Peyer's patch (tissue), 4 donors: ENCODE measurements around the gene THRAP3. TPM values are rescaled to one million over a fixed set of nuclear protein-coding genes. Genes with fewer than 3 reads are reported as not detected.
A peak's percentile ranks its signal among the peaks of the same experiment; 100 is the strongest.

ENCODE experiments used
- DNase-seq, 3 donors: peaks; one replicate each; pipeline ENCODE4 v3.0.0-alpha.2; 2017 to 2019
- H3K27ac ChIP-seq, 4 donors: fragments of 200-600 bp; sonication (generic); one replicate each; pipeline ENCODE4 v1.5.1; 2016 to 2019
- H3K27me3 ChIP-seq, 2 donors: fragments of 200-600 bp; sonication (generic); one replicate each; pipeline ENCODE4 v1.5.1; 2019
- H3K36me3 ChIP-seq, 3 donors: fragments of 200-600 bp; sonication (generic); one replicate each; pipeline ENCODE4 v1.5.1; 2016 to 2019
- H3K4me1 ChIP-seq, 4 donors: fragments of 200-600 bp; sonication (generic); one replicate each; pipeline ENCODE4 v1.5.1; 2016 to 2019
- H3K4me3 ChIP-seq, 4 donors: fragments of 200-600 bp; sonication (generic); 1 replicate in 3 of 4; 2 replicates in 1 of 4; pipeline ENCODE4 v1.5.1; 2016 to 2019; ENCODE audit warnings: mild to moderate bottlenecking in 1 of 4
- H3K9me3 ChIP-seq, 4 donors: fragments of 200-600 bp; sonication (generic); one replicate each; pipeline ENCODE4 v1.5.1; 2016 to 2019; ENCODE audit warnings: mild to moderate bottlenecking in 1 of 4
- CTCF ChIP-seq, 6 experiments: fragments of 450-650 bp in 4 of 6; fragments of 200-600 bp in 2 of 6; sonication (generic) in 1 of 6; IDR thresholded peaks; one replicate each; pipeline ENCODE4 v1.5.1; 2017 to 2019; ENCODE audit warnings: antibody characterized with exemption in 6 of 6, mild to moderate bottlenecking in 3 of 6, moderate library complexity in 1 of 6
- POLR2A ChIP-seq, 2 donors: fragments of 450-650 bp; IDR thresholded peaks; one replicate each; pipeline ENCODE4 v1.5.1; 2017; ENCODE audit warnings: antibody characterized with exemption in 2 of 2, mild to moderate bottlenecking in 2 of 2, moderate library complexity in 2 of 2
- total RNA-seq, 4 donors: library from RNA; depleted of rRNA; stranded (reverse); fragments of >200 nt; gene quantifications; one replicate each; pipeline ENCODE4 v1.1.0, GENCODE V29; 2016

The THRAP3 gene
- total RNA-seq, 4 donors from 2014 or later: 49.5 to 99.0 (median 64.4) TPM

GRCh38 chr1:36304521-36304920 lies 80.3 kb downstream of the THRAP3 start:
- H3K4me3 ChIP-seq: no peak overlapping the region
- no peaks in the 10 kb centered on the region for H3K27me3 ChIP-seq
- H3K9me3 ChIP-seq: no peaks in the 10 kb centered on the region
- peak in 2 of 3 donors; percentile 32 to 54 for DNase-seq
- peaks cover 0 to 38% (median 0%) of the 10 kb centered on the region in 3 donors for H3K36me3 ChIP-seq
- peak overlapping the region in 2 of 4 donors; percentile 87 to 95 for H3K27ac ChIP-seq
- TF ChIP-seq CTCF (IDR thresholded peaks at IDR 0.05) (no peak), POLR2A (IDR thresholded peaks at IDR 0.05) (no peak)
- H3K4me1 ChIP-seq: peaks cover 5 to 28% (median 7%) of the 10 kb centered on the region in 4 donors

DNA sequence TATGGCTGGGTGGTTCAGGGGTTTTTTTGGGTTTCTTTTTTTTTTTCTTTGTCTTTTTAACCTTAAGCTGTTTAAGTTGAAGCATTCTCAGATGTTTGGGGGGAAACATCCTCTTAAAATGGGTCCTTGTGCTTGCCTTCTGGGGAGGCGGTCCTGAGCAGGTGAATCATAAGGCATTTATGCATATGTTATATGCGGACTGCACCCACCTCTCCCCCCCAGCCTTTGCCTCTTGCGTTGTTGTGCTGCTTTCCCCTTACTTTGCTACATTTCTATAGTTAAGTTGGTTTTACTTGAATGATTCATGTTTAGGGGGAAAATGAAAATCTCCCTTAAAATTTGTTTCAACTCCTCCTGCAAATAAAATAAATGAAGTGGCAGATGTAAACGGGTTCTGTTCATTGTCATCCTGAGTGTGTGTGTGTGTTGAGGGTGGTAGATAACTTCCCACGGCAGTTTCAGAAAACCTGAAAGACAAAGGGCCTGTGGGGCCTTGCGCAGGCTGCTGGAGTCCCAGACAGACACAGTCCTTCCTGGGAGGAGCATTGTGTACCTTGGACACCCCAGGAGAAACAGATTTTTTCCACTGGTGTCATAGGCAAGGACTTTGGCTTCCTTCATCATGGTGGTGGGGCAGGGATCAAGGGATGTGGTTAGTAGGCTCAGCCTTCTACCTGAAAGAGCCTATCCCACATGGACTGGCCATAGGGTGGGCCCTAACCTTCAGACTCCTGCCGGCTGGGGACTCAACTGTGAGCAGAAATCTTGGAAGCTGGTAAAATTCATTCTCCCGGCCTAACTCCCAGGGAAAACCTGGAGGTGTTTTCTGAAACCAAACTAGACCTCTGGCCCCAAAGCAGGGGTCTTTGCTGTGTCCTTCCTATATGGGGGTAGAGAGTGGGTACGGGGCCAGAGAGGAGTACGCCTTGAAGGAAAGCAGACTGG lies 81.0 kb downstream of the THRAP3 start:
- peak overlapping the region; percentile 85 to 95 (median 90) for H3K27ac ChIP-seq

DNA sequence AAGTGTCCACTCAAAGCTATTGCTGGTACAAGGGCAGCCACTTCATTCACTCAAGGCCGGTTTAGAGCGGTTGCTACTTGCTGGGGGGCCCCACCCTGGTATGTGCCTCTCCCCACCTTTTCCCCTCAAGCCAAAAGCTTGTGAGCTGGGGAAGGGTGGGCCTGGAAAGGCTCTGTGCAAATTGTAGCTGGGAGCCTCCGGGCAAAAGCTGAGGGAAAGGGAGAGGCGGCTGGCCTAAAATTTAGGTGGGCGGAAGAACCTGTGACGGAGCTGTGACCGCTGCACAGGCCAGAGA lies 81.6 kb downstream of the THRAP3 start:
- Histone ChIP-seq H3K4me1 (peaks cover 5 to 24% (median 7%) of the 10 kb centered on the region in 4 donors), H3K27me3 (no peaks in the 10 kb centered on the region), H3K9me3 (no peaks in the 10 kb centered on the region), H3K27ac (peak overlapping the region; percentile 85 to 95 (median 90)), H3K36me3 (peaks cover 0 to 34% (median 0%) of the 10 kb centered on the region in 3 donors), H3K4me3 (peak overlapping the region; percentile 65 to 84 (median 82))
- no peak for DNase-seq
- TF ChIP-seq CTCF (IDR thresholded peaks at IDR 0.05): no peak
- no peak for TF ChIP-seq POLR2A (IDR thresholded peaks at IDR 0.05)

More for the DNA sequence above, 81.0 kb downstream of the THRAP3 start:
- Histone ChIP-seq H3K4me1 (peaks cover 5 to 28% (median 7%) of the 10 kb centered on the region in 4 donors), H3K36me3 (peaks cover 0 to 38% (median 0%) of the 10 kb centered on the region in 3 donors), H3K4me3 (peak overlapping the region in 1 of 4 donors; percentile 84), H3K27me3 (no peaks in the 10 kb centered on the region), H3K9me3 (no peaks in the 10 kb centered on the region)
- peak; percentile 44 to 61 for TF ChIP-seq POLR2A (IDR thresholded peaks at IDR 0.05)
- TF ChIP-seq CTCF (IDR thresholded peaks at IDR 0.05): no peak
- DNase-seq: peak in 1 of 3 donors; percentile 76

- DNase-seq: peak; percentile 48 to 88 (median 87)
- no peaks in the 10 kb centered on the region for H3K27me3 ChIP-seq
- peak within 1 kb of the TSS; percentile 65 to 84 (median 82) for H3K4me3 ChIP-seq
- no peaks in the 10 kb centered on the region for H3K9me3 ChIP-seq
- peaks cover 5 to 21% (median 7%) of the 10 kb centered on the region in 4 donors for H3K4me1 ChIP-seq
- H3K36me3 ChIP-seq: peaks cover 0 to 29% (median 0%) of the 10 kb centered on the region in 3 donors
- TF ChIP-seq POLR2A (IDR thresholded peaks at IDR 0.05) (peak; percentile 39 to 49), CTCF (IDR thresholded peaks at IDR 0.05) (peak in 3 of 6 experiments; percentile 3 to 17 (median 10))
- H3K27ac ChIP-seq: peak within 1 kb of the TSS; percentile 85 to 95 (median 90)
Measured at GRCh38 chr1:36306210-36306901, 82.1 kb downstream of the THRAP3 start, which contains the start of gene SH3D21. SH3D21 (plus strand) TSS chr1:36306368; CDS start chr1:36306421, 53 bp downstream.

GRCh38 chr1:36306902-36307456 lies 82.7 kb downstream of the THRAP3 start:
- peak overlapping the region; percentile 85 to 95 (median 90) for H3K27ac ChIP-seq
- no peaks in the 10 kb centered on the region for H3K9me3 ChIP-seq
- peaks cover 5 to 21% (median 7%) of the 10 kb centered on the region in 4 donors for H3K4me1 ChIP-seq
- H3K4me3 ChIP-seq: peak overlapping the region; percentile 65 to 84 (median 82)
- DNase-seq: peak; percentile 91 to 98 (median 97)
- TF ChIP-seq CTCF (IDR thresholded peaks at IDR 0.05): no peak
- peak; percentile 69 to 78 for TF ChIP-seq POLR2A (IDR thresholded peaks at IDR 0.05)
- H3K27me3 ChIP-seq: no peaks in the 10 kb centered on the region
- H3K36me3 ChIP-seq: peaks cover 0 to 23% (median 0%) of the 10 kb centered on the region in 3 donors
